Fibroblast of lung (primary cell): Measurements from ENCODE around the gene KCTD21.

Source experiments
- EZH2 ChIP-seq: IDR thresholded peaks from 2 replicates; pipeline ENCODE4 v1.5.1; 2012; ENCODE audit warnings: low read length, control low read depth, mild to moderate bottlenecking; ENCODE audit errors: missing control alignments
- TF ChIP-seq, protein P1 (sequence below), 2 donors: IDR thresholded peaks in 1 of 2; conservative IDR thresholded peaks in 1 of 2; 1 replicate in 1 of 2; 2 replicates in 1 of 2; pipeline ENCODE4 v1.5.1; 2011 to 2012; ENCODE audit warnings: low read length in 2 of 2, control low read depth in 1 of 2, inconsistent platforms in 1 of 2, low read depth in 1 of 2, mild to moderate bottlenecking in 1 of 2

- TF ChIP-seq, protein P1, sequence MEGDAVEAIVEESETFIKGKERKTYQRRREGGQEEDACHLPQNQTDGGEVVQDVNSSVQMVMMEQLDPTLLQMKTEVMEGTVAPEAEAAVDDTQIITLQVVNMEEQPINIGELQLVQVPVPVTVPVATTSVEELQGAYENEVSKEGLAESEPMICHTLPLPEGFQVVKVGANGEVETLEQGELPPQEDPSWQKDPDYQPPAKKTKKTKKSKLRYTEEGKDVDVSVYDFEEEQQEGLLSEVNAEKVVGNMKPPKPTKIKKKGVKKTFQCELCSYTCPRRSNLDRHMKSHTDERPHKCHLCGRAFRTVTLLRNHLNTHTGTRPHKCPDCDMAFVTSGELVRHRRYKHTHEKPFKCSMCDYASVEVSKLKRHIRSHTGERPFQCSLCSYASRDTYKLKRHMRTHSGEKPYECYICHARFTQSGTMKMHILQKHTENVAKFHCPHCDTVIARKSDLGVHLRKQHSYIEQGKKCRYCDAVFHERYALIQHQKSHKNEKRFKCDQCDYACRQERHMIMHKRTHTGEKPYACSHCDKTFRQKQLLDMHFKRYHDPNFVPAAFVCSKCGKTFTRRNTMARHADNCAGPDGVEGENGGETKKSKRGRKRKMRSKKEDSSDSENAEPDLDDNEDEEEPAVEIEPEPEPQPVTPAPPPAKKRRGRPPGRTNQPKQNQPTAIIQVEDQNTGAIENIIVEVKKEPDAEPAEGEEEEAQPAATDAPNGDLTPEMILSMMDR (conservative IDR thresholded peaks at IDR 0.05 in 1 of 2, IDR thresholded peaks at IDR 0.05 in 1 of 2; ENCODE audit: low read depth in 1 of 2, low read length in 2 of 2), result no peak
- no peak for TF ChIP-seq EZH2
These were observed 12.8 kb upstream of the KCTD21 start for GRCh38 chr11:78201096-78201818.
